ENCODE data around the gene BIN1.

DNA sequence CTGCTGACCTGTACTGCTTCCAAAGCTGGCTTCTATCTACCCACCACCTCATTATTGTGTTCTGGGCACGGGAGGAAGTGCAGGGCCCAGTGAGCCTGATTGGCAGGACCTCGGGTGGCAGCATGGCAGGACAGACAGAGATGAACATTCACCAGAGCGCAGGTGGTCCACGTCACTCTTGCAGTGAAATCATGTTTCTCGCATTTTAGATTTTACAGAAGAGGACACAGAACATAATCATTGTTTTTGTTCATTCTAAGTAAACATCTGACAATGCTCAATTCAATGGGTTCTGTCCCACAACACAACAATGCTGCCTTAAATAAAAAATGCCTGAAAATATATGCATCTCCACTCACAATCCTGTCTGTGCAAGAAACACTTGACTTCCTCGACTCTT is 11.5 kb upstream of the BIN1 start:
- TF ChIP-seq, protein P1, sequence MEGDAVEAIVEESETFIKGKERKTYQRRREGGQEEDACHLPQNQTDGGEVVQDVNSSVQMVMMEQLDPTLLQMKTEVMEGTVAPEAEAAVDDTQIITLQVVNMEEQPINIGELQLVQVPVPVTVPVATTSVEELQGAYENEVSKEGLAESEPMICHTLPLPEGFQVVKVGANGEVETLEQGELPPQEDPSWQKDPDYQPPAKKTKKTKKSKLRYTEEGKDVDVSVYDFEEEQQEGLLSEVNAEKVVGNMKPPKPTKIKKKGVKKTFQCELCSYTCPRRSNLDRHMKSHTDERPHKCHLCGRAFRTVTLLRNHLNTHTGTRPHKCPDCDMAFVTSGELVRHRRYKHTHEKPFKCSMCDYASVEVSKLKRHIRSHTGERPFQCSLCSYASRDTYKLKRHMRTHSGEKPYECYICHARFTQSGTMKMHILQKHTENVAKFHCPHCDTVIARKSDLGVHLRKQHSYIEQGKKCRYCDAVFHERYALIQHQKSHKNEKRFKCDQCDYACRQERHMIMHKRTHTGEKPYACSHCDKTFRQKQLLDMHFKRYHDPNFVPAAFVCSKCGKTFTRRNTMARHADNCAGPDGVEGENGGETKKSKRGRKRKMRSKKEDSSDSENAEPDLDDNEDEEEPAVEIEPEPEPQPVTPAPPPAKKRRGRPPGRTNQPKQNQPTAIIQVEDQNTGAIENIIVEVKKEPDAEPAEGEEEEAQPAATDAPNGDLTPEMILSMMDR (IDR thresholded peaks at IDR 0.05): no peak
- TF ChIP-seq EP300 (IDR thresholded peaks at IDR 0.05) (no peak), POLR2A (IDR thresholded peaks at IDR 0.05) (no peak), POLR2AphosphoS5 (IDR thresholded peaks at IDR 0.05) (no peak)

Measured in gastroesophageal sphincter (tissue), 3 donors.